ENCODE results near the gene RUFY3.

DNA sequence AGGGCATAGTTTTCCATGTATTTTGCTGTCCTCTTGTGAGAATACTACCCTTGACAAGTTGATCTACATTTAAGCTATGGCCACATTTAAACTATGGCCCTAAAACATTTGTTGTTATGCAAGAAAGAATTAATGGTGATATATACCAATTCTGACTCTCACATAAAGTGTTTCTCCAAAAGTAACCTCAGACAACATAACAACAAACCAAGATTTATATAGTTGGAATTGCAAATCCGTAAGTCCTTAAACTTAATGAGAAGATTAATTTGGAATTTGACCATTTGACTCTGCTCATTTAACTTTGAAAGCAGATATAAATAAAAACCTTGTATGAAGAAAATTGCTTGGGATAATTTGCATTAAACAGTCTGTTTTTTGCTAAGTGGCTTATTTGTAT lies 38.9 kb downstream of the RUFY3 start:
- TF ChIP-seq, protein P1, sequence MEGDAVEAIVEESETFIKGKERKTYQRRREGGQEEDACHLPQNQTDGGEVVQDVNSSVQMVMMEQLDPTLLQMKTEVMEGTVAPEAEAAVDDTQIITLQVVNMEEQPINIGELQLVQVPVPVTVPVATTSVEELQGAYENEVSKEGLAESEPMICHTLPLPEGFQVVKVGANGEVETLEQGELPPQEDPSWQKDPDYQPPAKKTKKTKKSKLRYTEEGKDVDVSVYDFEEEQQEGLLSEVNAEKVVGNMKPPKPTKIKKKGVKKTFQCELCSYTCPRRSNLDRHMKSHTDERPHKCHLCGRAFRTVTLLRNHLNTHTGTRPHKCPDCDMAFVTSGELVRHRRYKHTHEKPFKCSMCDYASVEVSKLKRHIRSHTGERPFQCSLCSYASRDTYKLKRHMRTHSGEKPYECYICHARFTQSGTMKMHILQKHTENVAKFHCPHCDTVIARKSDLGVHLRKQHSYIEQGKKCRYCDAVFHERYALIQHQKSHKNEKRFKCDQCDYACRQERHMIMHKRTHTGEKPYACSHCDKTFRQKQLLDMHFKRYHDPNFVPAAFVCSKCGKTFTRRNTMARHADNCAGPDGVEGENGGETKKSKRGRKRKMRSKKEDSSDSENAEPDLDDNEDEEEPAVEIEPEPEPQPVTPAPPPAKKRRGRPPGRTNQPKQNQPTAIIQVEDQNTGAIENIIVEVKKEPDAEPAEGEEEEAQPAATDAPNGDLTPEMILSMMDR (IDR thresholded peaks at IDR 0.05) = no peak
- no peak for TF ChIP-seq ZFX (IDR thresholded peaks at IDR 0.05; ENCODE audit: borderline replicate concordance)
